Prostate gland (tissue), 2 donors: ENCODE measurements around the gene ITPR2. TPM values are rescaled to one million over a fixed set of nuclear protein-coding genes. Genes with fewer than 3 reads are reported as not detected.
"Not testable (repeated sequence)": the region's sequence is repeated elsewhere in the genome, so short reads cannot be mapped to it uniquely, and the experiment has no call there.

Experiments used
- DNase-seq: peaks from one replicate; pipeline ENCODE4 v3.0.0-alpha.2; 2019; ENCODE audit warnings: low spot score
- H3K27ac ChIP-seq, 2 donors: fragments of 200-600 bp; sonication (generic); 2 replicates each; pipeline ENCODE4 v1.5.1; 2017 to 2019
- H3K27me3 ChIP-seq: fragments of 200-600 bp; sonication (generic); replicated peaks from 2 replicates; pipeline ENCODE4 v1.5.1; 2019; ENCODE audit not compliant: insufficient read depth
- H3K36me3 ChIP-seq, 2 donors: fragments of 200-600 bp; sonication (generic); 1 replicate in 1 of 2; 2 replicates in 1 of 2; pipeline versions ENCODE4 v1.5.1 to v1.8.1; 2017 to 2019
- H3K4me1 ChIP-seq: fragments of 200-600 bp; sonication (generic); replicated peaks from 2 replicates; pipeline ENCODE4 v1.5.1; 2019
- H3K4me3 ChIP-seq, 2 donors: fragments of 200-600 bp; sonication (generic); 2 replicates each; pipeline ENCODE4 v1.5.1; 2017 to 2019
- H3K9me3 ChIP-seq: fragments of 200-600 bp; sonication (generic); 2 replicates; pipeline ENCODE4 v1.5.1; 2017
- POLR2A ChIP-seq: fragments of 450-650 bp; IDR thresholded peaks from one replicate; pipeline ENCODE4 v1.6.1; 2016; ENCODE audit warnings: antibody characterized with exemption, mild to moderate bottlenecking
- POLR2AphosphoS5 ChIP-seq: sonication (generic); formaldehyde crosslinking; IDR thresholded peaks from one replicate; pipeline ENCODE4 v1.6.1; 2017; ENCODE audit warnings: antibody characterized with exemption
- WGBS: methylation state at CpG from one replicate; pipeline ENCODE4 v1.1.5; 2018; 5-methylcytosine and 5-hydroxymethylcytosine counted together
- intact Hi-C: fragments of 100-400 bp; cut with DNase I; formaldehyde crosslinking; loops from one replicate; pipeline ENCODE4 v1.14.2; 2022
- total RNA-seq, 2 donors: library from RNA; depleted of rRNA; stranded (reverse); fragments of >200 nt; gene quantifications; one replicate each; pipeline ENCODE4 v1.1.0, GENCODE V29; 2016
- TF ChIP-seq, protein P1 (sequence below), 4 experiments: fragments of 200-600 bp in 2 of 4; fragments of 450-650 bp in 2 of 4; sonication (generic) in 2 of 4; IDR thresholded peaks; 1 replicate in 3 of 4; 2 replicates in 1 of 4; pipeline ENCODE4 v1.5.1; 2016 to 2019; ENCODE audit warnings: antibody characterized with exemption in 4 of 4, mild to moderate bottlenecking in 2 of 4, moderate library complexity in 2 of 4

Gene ITPR2
- total RNA-seq, 2 donors from 2014 or later, result 30.0 to 44.4 TPM

GRCh38 chr12:26780656-26781055, 52.3 kb downstream of the ITPR2 start:
- H3K9me3 ChIP-seq, H3K36me3 ChIP-seq, H3K4me3 ChIP-seq, intact Hi-C loops, H3K4me1 ChIP-seq, DNase-seq, H3K27me3 ChIP-seq, H3K27ac ChIP-seq: not testable (repeated sequence)
- 95% methylated on average over 2 of the region's 2 CpGs for WGBS
- TF ChIP-seq, protein P1, sequence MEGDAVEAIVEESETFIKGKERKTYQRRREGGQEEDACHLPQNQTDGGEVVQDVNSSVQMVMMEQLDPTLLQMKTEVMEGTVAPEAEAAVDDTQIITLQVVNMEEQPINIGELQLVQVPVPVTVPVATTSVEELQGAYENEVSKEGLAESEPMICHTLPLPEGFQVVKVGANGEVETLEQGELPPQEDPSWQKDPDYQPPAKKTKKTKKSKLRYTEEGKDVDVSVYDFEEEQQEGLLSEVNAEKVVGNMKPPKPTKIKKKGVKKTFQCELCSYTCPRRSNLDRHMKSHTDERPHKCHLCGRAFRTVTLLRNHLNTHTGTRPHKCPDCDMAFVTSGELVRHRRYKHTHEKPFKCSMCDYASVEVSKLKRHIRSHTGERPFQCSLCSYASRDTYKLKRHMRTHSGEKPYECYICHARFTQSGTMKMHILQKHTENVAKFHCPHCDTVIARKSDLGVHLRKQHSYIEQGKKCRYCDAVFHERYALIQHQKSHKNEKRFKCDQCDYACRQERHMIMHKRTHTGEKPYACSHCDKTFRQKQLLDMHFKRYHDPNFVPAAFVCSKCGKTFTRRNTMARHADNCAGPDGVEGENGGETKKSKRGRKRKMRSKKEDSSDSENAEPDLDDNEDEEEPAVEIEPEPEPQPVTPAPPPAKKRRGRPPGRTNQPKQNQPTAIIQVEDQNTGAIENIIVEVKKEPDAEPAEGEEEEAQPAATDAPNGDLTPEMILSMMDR (IDR thresholded peaks at IDR 0.05), result peak in 1 of 4 experiments; percentile 11

GRCh38 chr12:26778173-26778775, 54.7 kb downstream of the ITPR2 start:
- intact Hi-C loops, H3K4me1 ChIP-seq, H3K27ac ChIP-seq, H3K4me3 ChIP-seq, H3K9me3 ChIP-seq, H3K36me3 ChIP-seq, H3K27me3 ChIP-seq, DNase-seq: not testable (repeated sequence)
- WGBS, result 97% methylated on average over 5 of the region's 5 CpGs

DNA sequence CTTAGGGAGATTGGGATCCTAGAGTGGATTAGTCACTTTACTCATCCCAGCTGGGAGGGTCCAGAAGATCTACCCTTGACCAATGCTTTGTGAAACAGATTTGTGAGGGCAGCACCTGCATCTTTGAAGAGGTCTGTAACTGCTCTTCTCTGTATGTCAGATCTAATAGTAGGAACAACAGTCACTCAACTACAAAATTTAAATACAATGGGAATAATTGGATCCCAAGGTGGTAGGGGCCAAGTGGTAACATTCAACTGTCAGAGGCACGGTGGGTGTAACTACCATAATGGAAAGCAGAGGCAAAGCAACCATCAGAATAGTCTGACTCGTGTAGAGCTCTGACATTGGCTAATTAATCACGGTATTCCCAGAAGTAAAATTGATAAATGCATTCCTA, 55.8 kb downstream of the ITPR2 start:
- TF ChIP-seq, protein P1 (IDR thresholded peaks at IDR 0.05), result no peak
- Histone ChIP-seq H3K27me3 (no peaks in the 10 kb centered on the region), H3K27ac (no peak overlapping the region), H3K4me3 (no peak overlapping the region), H3K9me3 (no peaks in the 10 kb centered on the region), H3K36me3 (no peaks in the 10 kb centered on the region), H3K4me1 (no peaks in the 10 kb centered on the region)
- no peak for DNase-seq
- intact Hi-C loops, result no loop called here
- WGBS, result 95% methylated on average over 3 of the region's 3 CpGs

DNA sequence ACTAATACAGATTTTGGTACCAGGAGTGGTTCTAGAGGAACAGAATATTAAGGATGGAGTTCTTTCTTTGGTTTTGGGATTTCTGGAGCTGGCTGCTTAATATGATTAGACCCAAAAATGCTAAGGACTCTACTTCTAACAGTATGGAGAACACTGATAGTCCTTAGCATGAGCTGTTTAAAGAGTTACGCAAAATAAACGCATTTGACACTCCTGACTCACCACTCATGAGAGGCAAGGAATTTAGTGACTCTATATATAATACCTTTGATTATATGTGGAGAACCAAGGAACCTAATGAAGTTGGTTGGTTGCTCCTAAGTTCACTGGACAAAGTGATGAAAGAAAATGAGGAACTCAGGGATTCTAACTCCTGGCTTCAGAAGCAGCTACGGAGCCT, 57.0 kb downstream of the ITPR2 start:
- H3K4me1 ChIP-seq, H3K9me3 ChIP-seq, H3K27me3 ChIP-seq, H3K4me3 ChIP-seq, DNase-seq, intact Hi-C loops, H3K27ac ChIP-seq, H3K36me3 ChIP-seq: not testable (repeated sequence)
- WGBS, result 97% methylated on average over 3 of the region's 3 CpGs

GRCh38 chr12:26773313-26774104, 59.5 kb downstream of the ITPR2 start:
- intact Hi-C loops, result no loop called here
- 90% methylated on average over 3 of the region's 3 CpGs for WGBS
- no peaks in the 10 kb centered on the region for H3K4me1 ChIP-seq

More at GRCh38 chr12:26773313-26774104, 59.5 kb downstream of the ITPR2 start:
- Histone ChIP-seq H3K9me3 (no peaks in the 10 kb centered on the region), H3K36me3 (no peaks in the 10 kb centered on the region), H3K4me3 (no peak overlapping the region), H3K27ac (no peak overlapping the region), H3K27me3 (no peaks in the 10 kb centered on the region)
- DNase-seq, result no peak
- TF ChIP-seq, protein P1 (IDR thresholded peaks at IDR 0.05), result no peak
- TF ChIP-seq POLR2A, result no peak
- no peak for TF ChIP-seq POLR2AphosphoS5
